ENCODE results near the gene JUNB. TPM values are rescaled to one million over a fixed set of nuclear protein-coding genes. Genes with fewer than 3 reads are reported as not detected.
"Not testable (repeated sequence)": the region's sequence is repeated elsewhere in the genome, so short reads cannot be mapped to it uniquely, and the experiment has no call there.

Gene JUNB
- total RNA-seq, 1 donor from 2014 or later, result 124 TPM

GRCh38 chr19:12802267-12803106, 11.2 kb downstream of the JUNB start:
- DNase-seq (ENCODE audit: low read depth in 2 of 2), result no peak

- DNase-seq (ENCODE audit: low read depth in 2 of 2), result no peak
Measured at GRCh38 chr19:12804051-12804450, 12.8 kb downstream of the JUNB start.

GRCh38 chr19:12806242-12807081, 15.2 kb downstream of the JUNB start, which contains the start of gene RNASEH2A:
TSS of gene RNASEH2A (plus strand) at chr19:12806584. CDS start at chr19:12806674, 90 bp downstream.
- peak; percentile 92 to 93 for DNase-seq (ENCODE audit: low read depth in 2 of 2)

- no peak for DNase-seq (ENCODE audit: low read depth in 2 of 2)
Measured at GRCh38 chr19:12815088-12815487, 23.8 kb downstream of the JUNB start.

- DNase-seq (ENCODE audit: low read depth in 2 of 2), result not testable (repeated sequence)
Measured at GRCh38 chr19:12817188-12817587, 25.9 kb downstream of the JUNB start.

- DNase-seq (ENCODE audit: low read depth in 2 of 2), result not testable (repeated sequence)
Measured at GRCh38 chr19:12817810-12818209, 26.5 kb downstream of the JUNB start.

GRCh38 chr19:12821761-12822160, 30.5 kb downstream of the JUNB start:
- DNase-seq (ENCODE audit: low read depth in 2 of 2), result no peak

GRCh38 chr19:12825254-12826131, 34.2 kb downstream of the JUNB start:
- DNase-seq (ENCODE audit: low read depth in 2 of 2), result peak in 1 of 2 donors; percentile 33

- DNase-seq (ENCODE audit: low read depth in 2 of 2), result no peak
Measured at GRCh38 chr19:12828494-12828893, 37.2 kb downstream of the JUNB start.

GRCh38 chr19:12833418-12833737, 42.1 kb downstream of the JUNB start:
- no peak for DNase-seq (ENCODE audit: low read depth in 2 of 2)

- no peak for DNase-seq (ENCODE audit: low read depth in 2 of 2)
Measured at GRCh38 chr19:12833738-12834565, 42.7 kb downstream of the JUNB start.

GRCh38 chr19:12834566-12834943, 43.3 kb downstream of the JUNB start, which contains the start of gene RTBDN:
TSS of gene RTBDN (minus strand) at chr19:12834579. CDS start at chr19:12829979, 4,600 bp downstream.
- DNase-seq (ENCODE audit: low read depth in 2 of 2), result no peak

- DNase-seq (ENCODE audit: low read depth in 2 of 2), result peak in 1 of 2 donors; percentile 26
Measured at GRCh38 chr19:12834976-12835757, 43.9 kb downstream of the JUNB start.

GRCh38 chr19:12836529-12836863, 45.2 kb downstream of the JUNB start:
- no peak for DNase-seq (ENCODE audit: low read depth in 2 of 2)

GRCh38 chr19:12837225-12837624, 45.9 kb downstream of the JUNB start:
- DNase-seq (ENCODE audit: low read depth in 2 of 2), result no peak

GRCh38 chr19:12838182-12838885, 47.0 kb downstream of the JUNB start, which contains the start of gene MAST1:
TSS of gene MAST1 (plus strand) at chr19:12838515. CDS start at chr19:12838573, 58 bp downstream.
- peak; percentile 22 to 57 for DNase-seq (ENCODE audit: low read depth in 2 of 2)

- peak in 1 of 2 donors; percentile 28 for DNase-seq (ENCODE audit: low read depth in 2 of 2)
Measured at GRCh38 chr19:12838886-12839756, 47.8 kb downstream of the JUNB start.
